K562 (cell line): ENCODE measurements around the gene FRAT1.

Experiments
- CBX3 ChIP-seq, 2 experiments: IDR thresholded peaks; 1 replicate in 1 of 2; 2 replicates in 1 of 2; pipeline ENCODE4 v1.6.1; 2012; ENCODE audit warnings: inconsistent platforms in 2 of 2, low read length in 2 of 2, borderline replicate concordance in 1 of 2, control low read depth in 1 of 2
- CREM ChIP-seq: IDR thresholded peaks from 2 replicates; pipeline ENCODE4 v1.6.1; 2014; ENCODE audit warnings: antibody characterized with exemption, low read depth
- E2F1 ChIP-seq: sonication (generic); formaldehyde crosslinking; IDR thresholded peaks from 2 replicates; pipeline ENCODE4 v1.8.1; 2023; ENCODE audit warnings: mild to moderate bottlenecking, missing genetic modification reagents, moderate library complexity
- EP300 ChIP-seq: IDR thresholded peaks from 2 replicates; pipeline ENCODE4 v1.6.1; 2012; ENCODE audit warnings: low read length, improper control_type of control experiment
- HDAC2 ChIP-seq: fragments of 450-650 bp; IDR thresholded peaks from 2 replicates; pipeline ENCODE4 v1.6.1; 2016; ENCODE audit warnings: mild to moderate bottlenecking
- JUN ChIP-seq, 2 experiments: sonication (generic) in 1 of 2; formaldehyde crosslinking in 1 of 2; IDR thresholded peaks; 2 replicates each; pipeline versions ENCODE4 v1.6.1 to v1.8.0; 2012 to 2022; ENCODE audit warnings: borderline replicate concordance in 2 of 2, mild to moderate bottlenecking in 2 of 2, improper control_type of control experiment in 1 of 2, low read depth in 1 of 2, low read length in 1 of 2, missing genetic modification reagents in 1 of 2
- MAZ ChIP-seq, 2 experiments: fragments of 450-650 bp in 1 of 2; sonication (generic) in 1 of 2; formaldehyde crosslinking; IDR thresholded peaks in 1 of 2; conservative IDR thresholded peaks in 1 of 2; 2 replicates each; pipeline versions ENCODE4 v1.4.0 to v1.5.0; 2020; ENCODE audit warnings: mild to moderate bottlenecking in 1 of 2, missing genetic modification reagents in 1 of 2
- RBM22 ChIP-seq: fragments of 200-400 bp; formaldehyde crosslinking; IDR thresholded peaks from 2 replicates; pipeline ENCODE4 v1.6.1; 2018; ENCODE audit warnings: low read length, low read depth; ENCODE audit not compliant: poor library complexity, severe bottlenecking
- SIN3A ChIP-seq, 2 experiments: fragments of 150-350 bp in 1 of 2; IDR thresholded peaks; 2 replicates each; pipeline ENCODE4 v1.6.1; 2011 to 2016; ENCODE audit warnings: borderline replicate concordance in 2 of 2, low read depth in 2 of 2, low read length in 2 of 2, mild to moderate bottlenecking in 2 of 2, moderate library complexity in 2 of 2; ENCODE audit not compliant: control insufficient read depth in 1 of 2
- TGIF2 ChIP-seq: sonication (generic); formaldehyde crosslinking; IDR thresholded peaks from 2 replicates; pipeline ENCODE4 v1.8.1; 2022; ENCODE audit warnings: mild to moderate bottlenecking, missing genetic modification reagents, moderate library complexity
- ZKSCAN8 ChIP-seq: fragments of 200-800 bp; sonication (Bioruptor generic); IDR thresholded peaks from 2 replicates; pipeline ENCODE4 v1.6.1; 2016; ENCODE audit warnings: missing genetic modification characterization, missing compliant biosample characterization
- ZNF436 ChIP-seq: fragments of 250-450, 450-650 bp; sonication (Bioruptor Pico); formaldehyde crosslinking; IDR thresholded peaks from 2 replicates; pipeline ENCODE4 v1.7.0; 2020; ENCODE audit warnings: mild to moderate bottlenecking
- TF ChIP-seq, protein P1 (sequence below): sonication (generic); formaldehyde crosslinking; IDR thresholded peaks from 2 replicates; pipeline ENCODE4 v1.8.1; 2022; ENCODE audit warnings: missing genetic modification reagents
- TF ChIP-seq, protein P2 (sequence below): fragments of 250-450 bp; sonication (Bioruptor Pico); IDR thresholded peaks from 2 replicates; pipeline ENCODE4 v1.5.0; 2020; ENCODE audit warnings: mild to moderate bottlenecking

DNA sequence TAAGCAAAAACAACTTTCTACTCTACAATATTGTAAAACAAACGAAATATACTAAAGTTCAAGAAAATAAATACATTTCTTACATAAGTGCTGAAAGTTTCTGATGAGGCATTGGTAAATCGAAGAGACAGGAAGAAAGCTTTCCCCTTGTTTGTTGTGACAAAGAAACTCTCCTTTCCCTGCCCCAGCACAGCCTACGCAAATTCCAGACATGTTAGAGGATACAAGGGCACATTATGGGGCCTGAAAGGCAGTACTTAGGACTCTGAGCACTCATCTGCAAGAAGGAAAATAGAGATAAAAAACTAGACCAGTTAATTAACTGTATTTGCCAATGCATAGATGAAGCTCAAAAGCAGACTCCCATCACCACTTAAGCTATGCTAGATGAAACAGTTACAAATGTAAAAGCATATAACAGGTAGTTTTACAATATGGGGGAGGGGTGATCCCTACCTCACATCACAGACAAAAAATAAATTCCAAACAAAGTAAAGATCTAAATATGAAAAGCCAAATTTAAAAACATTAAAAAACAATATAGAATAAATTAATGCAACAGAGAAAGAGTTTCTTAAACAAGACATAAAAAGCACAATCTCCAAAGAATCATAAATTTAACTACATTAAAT is 48.4 kb upstream of the FRAT1 start:
- TF ChIP-seq TGIF2 (CRISPR knock-in tag) (no peak), RBM22 (no peak), CREM (no peak), EP300 (no peak), CBX3 (IDR thresholded peaks at IDR 0.05; ENCODE audit: borderline replicate concordance in 1 of 2, low read length in 2 of 2) (0 out of 3 replicates have a peak, but pooled peaks of 1 of the 2 experiments have one; percentile 29), JUN (IDR thresholded peaks at IDR 0.05; ENCODE audit: borderline replicate concordance, low read depth, low read length) (no peak), JUN (CRISPR knock-in tag; IDR thresholded peaks at IDR 0.05; ENCODE audit: borderline replicate concordance) (no peak), E2F1 (no peak), MAZ (CRISPR knock-in tag; conservative IDR thresholded peaks at IDR 0.05 in 1 of 2, IDR thresholded peaks at IDR 0.05 in 1 of 2) (no peak), SIN3A (IDR thresholded peaks at IDR 0.05; ENCODE audit: borderline replicate concordance in 2 of 2, control insufficient read depth in 1 of 2, low read depth in 2 of 2, low read length in 2 of 2) (no peak), HDAC2 (no peak), ZNF436 (CRISPR knock-in tag) (no peak), ZKSCAN8 (CRISPR knock-in tag) (no peak)
- TF ChIP-seq, protein P1, sequence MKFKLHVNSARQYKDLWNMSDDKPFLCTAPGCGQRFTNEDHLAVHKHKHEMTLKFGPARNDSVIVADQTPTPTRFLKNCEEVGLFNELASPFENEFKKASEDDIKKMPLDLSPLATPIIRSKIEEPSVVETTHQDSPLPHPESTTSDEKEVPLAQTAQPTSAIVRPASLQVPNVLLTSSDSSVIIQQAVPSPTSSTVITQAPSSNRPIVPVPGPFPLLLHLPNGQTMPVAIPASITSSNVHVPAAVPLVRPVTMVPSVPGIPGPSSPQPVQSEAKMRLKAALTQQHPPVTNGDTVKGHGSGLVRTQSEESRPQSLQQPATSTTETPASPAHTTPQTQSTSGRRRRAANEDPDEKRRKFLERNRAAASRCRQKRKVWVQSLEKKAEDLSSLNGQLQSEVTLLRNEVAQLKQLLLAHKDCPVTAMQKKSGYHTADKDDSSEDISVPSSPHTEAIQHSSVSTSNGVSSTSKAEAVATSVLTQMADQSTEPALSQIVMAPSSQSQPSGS (CRISPR knock-in tag), result no peak
- TF ChIP-seq, protein P2, sequence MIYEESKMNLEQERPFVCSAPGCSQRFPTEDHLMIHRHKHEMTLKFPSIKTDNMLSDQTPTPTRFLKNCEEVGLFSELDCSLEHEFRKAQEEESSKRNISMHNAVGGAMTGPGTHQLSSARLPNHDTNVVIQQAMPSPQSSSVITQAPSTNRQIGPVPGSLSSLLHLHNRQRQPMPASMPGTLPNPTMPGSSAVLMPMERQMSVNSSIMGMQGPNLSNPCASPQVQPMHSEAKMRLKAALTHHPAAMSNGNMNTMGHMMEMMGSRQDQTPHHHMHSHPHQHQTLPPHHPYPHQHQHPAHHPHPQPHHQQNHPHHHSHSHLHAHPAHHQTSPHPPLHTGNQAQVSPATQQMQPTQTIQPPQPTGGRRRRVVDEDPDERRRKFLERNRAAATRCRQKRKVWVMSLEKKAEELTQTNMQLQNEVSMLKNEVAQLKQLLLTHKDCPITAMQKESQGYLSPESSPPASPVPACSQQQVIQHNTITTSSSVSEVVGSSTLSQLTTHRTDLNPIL (CRISPR knock-in tag), result no peak
